A549 (cell line): ENCODE data around the gene ESRRB. TPM values are rescaled to one million over a fixed set of nuclear protein-coding genes. Genes with fewer than 3 reads are reported as not detected.

Source experiments
- ATAC-seq, 2 experiments: fragments of 200-7000 bp in 1 of 2; fragments of >200 bp in 1 of 2; cut with Nextera tagmentation in 1 of 2; cut with Tn5 transposase in 1 of 2; 3 replicates each; pipeline versions ENCODE4 v1.8.0 to v1.9.1; 2018 to 2020; ENCODE audit warnings: mild to moderate bottlenecking in 1 of 2, moderate library complexity in 1 of 2
- CTCF ChIA-PET: fragments of 300-600 bp; sonication (Branson Sonifier 250); formaldehyde crosslinking; extraction: SDS; loops from one replicate; lab custom pipeline; 2021; ENCODE audit warnings: antibody characterized with exemption, inconsistent platforms; lab: Yijun Ruan, JAX
- POLR2A ChIA-PET: fragments of 350-600 bp; formaldehyde crosslinking; extraction: SDS; loops from one replicate; lab custom pipeline; 2021; ENCODE audit warnings: antibody characterized with exemption, inconsistent platforms; lab: Yijun Ruan, JAX
- DNase-seq, 2 experiments: peaks; one replicate each; pipeline versions ENCODE4 v3.0.0 to v3.0.0-alpha.2; 2011 to 2016; ENCODE audit warnings: low read depth in 1 of 2, low spot score in 1 of 2
- FAIRE-seq: peaks from 2 replicates; lab custom pipeline; 2011; peaks lifted over from hg19 to GRCh38; lab: Jason Lieb, UNC
- H3K27ac ChIP-seq, 2 experiments: fragments of >200 bp; sonication (Bioruptor Twin); formaldehyde crosslinking; 3 replicates each; pipeline ENCODE4 v1.5.1; 2016 to 2017
- H3K4me1 ChIP-seq: fragments of >200 bp; sonication (Bioruptor Twin); formaldehyde crosslinking; 3 replicates; pipeline ENCODE4 v1.6.1; 2016
- H3K4me2 ChIP-seq: fragments of >200 bp; sonication (Bioruptor Twin); formaldehyde crosslinking; 3 replicates; pipeline ENCODE4 v1.6.1; 2016
- H3K4me3 ChIP-seq: fragments of >200 bp; sonication (Bioruptor Twin); formaldehyde crosslinking; 3 replicates; pipeline ENCODE4 v1.5.1; 2016
- H3K9me3 ChIP-seq: fragments of >200 bp; sonication (Bioruptor Twin); formaldehyde crosslinking; 3 replicates; pipeline ENCODE4 v1.6.1; 2016
- BHLHE40 ChIP-seq: IDR thresholded peaks from 2 replicates; pipeline ENCODE4 v1.6.1; 2012; ENCODE audit warnings: low read depth, low read length, inconsistent platforms
- CEBPB ChIP-seq, 2 experiments: fragments of >200 bp in 1 of 2; sonication (Bioruptor Twin) in 1 of 2; formaldehyde crosslinking in 1 of 2; IDR thresholded peaks; 2 replicates each; pipeline ENCODE4 v1.6.1; 2012 to 2016
- CHD2 ChIP-seq: fragments of 150-350 bp; IDR thresholded peaks from 2 replicates; pipeline ENCODE4 v1.6.1; 2014; ENCODE audit warnings: low read length; ENCODE audit not compliant: partially characterized antibody
- CHD4 ChIP-seq: fragments of 200-600 bp; sonication (generic); IDR thresholded peaks from 2 replicates; pipeline ENCODE4 v1.6.1; 2016; ENCODE audit warnings: antibody characterized with exemption, mild to moderate bottlenecking, borderline replicate concordance
- EHF ChIP-seq: fragments of 250-450 bp; sonication (Bioruptor Pico); IDR thresholded peaks from 2 replicates; pipeline ENCODE4 v1.5.0; 2020; ENCODE audit warnings: mild to moderate bottlenecking
- ELK1 ChIP-seq: fragments of 150-350 bp; IDR thresholded peaks from 2 replicates; pipeline ENCODE4 v1.6.1; 2014; ENCODE audit warnings: low read depth, mild to moderate bottlenecking, low read length
- FOXS1 ChIP-seq: fragments of 250-450 bp; sonication (Bioruptor Pico); IDR thresholded peaks from 2 replicates; pipeline ENCODE4 v1.5.0; 2020; ENCODE audit warnings: mild to moderate bottlenecking, moderate library complexity
- HDAC2 ChIP-seq: fragments of 200-600 bp; sonication (generic); IDR thresholded peaks from 2 replicates; pipeline ENCODE4 v1.6.1; 2016
- HES2 ChIP-seq: fragments of >200 bp; sonication (Bioruptor Twin); formaldehyde crosslinking; IDR thresholded peaks from 2 replicates; pipeline ENCODE4 v1.6.1; 2016
- HEYL ChIP-seq: fragments of 250-450 bp; sonication (Bioruptor Pico); IDR thresholded peaks from 2 replicates; pipeline ENCODE4 v1.8.0; 2021; ENCODE audit warnings: mild to moderate bottlenecking, moderate library complexity
- HMGXB4 ChIP-seq: fragments of 250-450 bp; sonication (Bioruptor Pico); IDR thresholded peaks from 2 replicates; pipeline ENCODE4 v1.5.0; 2021; ENCODE audit warnings: mild to moderate bottlenecking, moderate library complexity, borderline replicate concordance
- HOXA7 ChIP-seq: fragments of 250-450 bp; sonication (Bioruptor Pico); IDR thresholded peaks from 2 replicates; pipeline ENCODE4 v1.5.0; 2020; ENCODE audit warnings: mild to moderate bottlenecking, moderate library complexity
- JUN ChIP-seq, 2 experiments: fragments of >200 bp; sonication (Bioruptor Twin); formaldehyde crosslinking; IDR thresholded peaks; 2 replicates in 1 of 2; 3 replicates in 1 of 2; pipeline ENCODE4 v1.6.1; 2016 to 2017
- KDM5A ChIP-seq: fragments of 200-600 bp; sonication (generic); IDR thresholded peaks from 2 replicates; pipeline ENCODE4 v1.6.1; 2016; ENCODE audit warnings: antibody characterized with exemption, mild to moderate bottlenecking
- NFE2L2 ChIP-seq: fragments of 150-350 bp; conservative IDR thresholded peaks from 2 replicates; pipeline ENCODE4 v1.6.1; 2014; ENCODE audit warnings: low read length
- NR3C1 ChIP-seq: fragments of >200 bp; sonication (Bioruptor Twin); formaldehyde crosslinking; IDR thresholded peaks from 3 replicates; pipeline ENCODE4 v1.6.1; 2017
- PHF8 ChIP-seq: fragments of 200-600 bp; sonication (generic); IDR thresholded peaks from 2 replicates; pipeline ENCODE4 v1.6.1; 2016; ENCODE audit warnings: low read depth, mild to moderate bottlenecking, antibody characterized with exemption, moderate library complexity, borderline replicate concordance
- RNF2 ChIP-seq: fragments of 200-600 bp; sonication (generic); IDR thresholded peaks from 2 replicates; pipeline ENCODE4 v1.6.1; 2016; ENCODE audit warnings: low read depth, mild to moderate bottlenecking, antibody characterized with exemption, moderate library complexity, borderline replicate concordance
- SREBF2 ChIP-seq: fragments of 450-650 bp; IDR thresholded peaks from 2 replicates; pipeline ENCODE4 v1.6.1; 2014; ENCODE audit warnings: mild to moderate bottlenecking, moderate library complexity
- TFCP2L1 ChIP-seq: fragments of 250-450 bp; sonication (Bioruptor Pico); IDR thresholded peaks from 2 replicates; pipeline ENCODE4 v1.5.0; 2021; ENCODE audit warnings: mild to moderate bottlenecking
- TP53 ChIP-seq: fragments of 250-450 bp; sonication (Bioruptor Pico); IDR thresholded peaks from 2 replicates; pipeline ENCODE4 v1.5.0; 2021; ENCODE audit warnings: mild to moderate bottlenecking, moderate library complexity
- ZC3H11A ChIP-seq: fragments of 450-650 bp; IDR thresholded peaks from 2 replicates; pipeline ENCODE4 v1.6.1; 2014; ENCODE audit warnings: antibody characterized with exemption, mild to moderate bottlenecking
- ZSCAN20 ChIP-seq: fragments of 250-450 bp; sonication (Bioruptor Pico); IDR thresholded peaks from 2 replicates; pipeline ENCODE4 v1.8.0; 2022; ENCODE audit warnings: mild to moderate bottlenecking, moderate library complexity
- WGBS: methylation state at CpG from one replicate; pipeline ENCODE4 v1.1.6; 2017; ENCODE audit errors: missing lambda C conversion rate; 5-methylcytosine and 5-hydroxymethylcytosine counted together
- polyA plus RNA-seq, 4 experiments: library from polyadenylated mRNA; depleted of rRNA in 3 of 4; stranded (reverse); fragments of >200 nt; fragmentation: RNase III in 1 of 4; extraction: RNeasy Plus Mini Kit Qiagen cat#74134 plus additional on column Dnase treatment in 1 of 4; gene quantifications; 2 replicates in 3 of 4; 3 replicates in 1 of 4; pipeline ENCODE4 v1.2.3, GENCODE V29; 2011 to 2017

Gene ESRRB
- polyA plus RNA-seq, 2 of the 4 experiments (the other 2 are of a cell fraction): 0.15 to 0.19 TPM

GRCh38 chr14:76464856-76465255, 88.9 kb downstream of the ESRRB start:
- Histone ChIP-seq H3K4me3 (no peak overlapping the region), H3K27ac (no peak overlapping the region), H3K4me2 (no peak overlapping the region), H3K9me3 (no peaks in the 10 kb centered on the region), H3K4me1 (no peaks in the 10 kb centered on the region)
- 63% methylated on average over 4 of the region's 4 CpGs for WGBS
- TF ChIP-seq KDM5A (no peak), ELK1 (no peak), EHF (CRISPR knock-in tag) (no peak), FOXS1 (CRISPR knock-in tag) (no peak), JUN (IDR thresholded peaks at IDR 0.05) (no peak), CHD2 (no peak), HES2 (no peak), HOXA7 (CRISPR knock-in tag) (no peak), RNF2 (no peak), TP53 (CRISPR knock-in tag) (no peak), ZSCAN20 (no peak), CHD4 (no peak), NFE2L2 (no peak), SREBF2 (no peak), BHLHE40 (no peak), HEYL (CRISPR knock-in tag) (no peak), CEBPB (IDR thresholded peaks at IDR 0.05) (no peak), PHF8 (no peak), TFCP2L1 (CRISPR knock-in tag) (no peak), ZC3H11A (no peak)
- ATAC-seq (no peak), FAIRE-seq (no peak), DNase-seq (no peak)
- ChIA-PET POLR2A (no interaction called here), CTCF (interaction anchor here (1.2 kb wide), 1 partner anchor 40 kb away, joined by 3 read pairs; no protein-coding TSS in a partner anchor)

GRCh38 chr14:76465664-76466063, 89.7 kb downstream of the ESRRB start:
- Histone ChIP-seq H3K4me2 (no peak overlapping the region), H3K4me3 (no peak overlapping the region), H3K27ac (no peak overlapping the region), H3K9me3 (no peaks in the 10 kb centered on the region), H3K4me1 (no peaks in the 10 kb centered on the region)
- no peak for TF ChIP-seq EHF (CRISPR knock-in tag)
- ChIA-PET CTCF (interaction anchor here (1.2 kb wide), 1 partner anchor 39 kb away, joined by 3 read pairs; no protein-coding TSS in a partner anchor), POLR2A (no interaction called here)
- FAIRE-seq (no peak), DNase-seq (no peak), ATAC-seq (no peak)
- WGBS: 47% methylated on average over 3 of the region's 9 CpGs

GRCh38 chr14:76467711-76468155, 91.8 kb downstream of the ESRRB start:
- H3K4me1 ChIP-seq: no peaks in the 10 kb centered on the region
- DNase-seq (no peak), ATAC-seq (no peak), FAIRE-seq (no peak)
- no peak overlapping the region for H3K4me3 ChIP-seq
- H3K9me3 ChIP-seq: no peaks in the 10 kb centered on the region
- WGBS: 74% methylated on average over 8 of the region's 8 CpGs
- POLR2A ChIA-PET: no interaction called here
- TF ChIP-seq NR3C1 (no peak), HDAC2 (no peak), HMGXB4 (CRISPR knock-in tag) (no peak)
- H3K27ac ChIP-seq: no peak overlapping the region
- CTCF ChIA-PET: interaction anchor here (0.6 to 1.2 kb wide), 3 partner anchors 11 to 1321 kb away, joined by 3 to 6 read pairs (median 4); no protein-coding TSS in a partner anchor
- no peak overlapping the region for H3K4me2 ChIP-seq
